Measurements from ENCODE around the gene ACOD1. TPM values are rescaled to one million over a fixed set of nuclear protein-coding genes. Genes with fewer than 3 reads are reported as not detected.

The ACOD1 gene
- total and polyA plus RNA-seq, 2 of the 13 experiments (the other 11 are each of a cell fraction or from before 2014, with no cell fraction given) = not detected

- no peaks in the 10 kb centered on the region; a peak in 2 of 5 replicates for H3K27me3 ChIP-seq (ENCODE audit: control insufficient read depth in 1 of 2, insufficient read depth in 2 of 2, low read length in 2 of 2)
- TF ChIP-seq PCBP2 (optimal IDR thresholded peaks at IDR 0.05; ENCODE audit: low read depth, low read length, poor library complexity, severe bottlenecking) = no peak
- TF ChIP-seq FOSL1 (CRISPR knock-in tag; IDR thresholded peaks at IDR 0.05; ENCODE audit: borderline replicate concordance) = no peak
- no peak for TF ChIP-seq GATAD1 (CRISPR knock-in tag; IDR thresholded peaks at IDR 0.05)
- no peak for TF ChIP-seq ZBTB1 (CRISPR knock-in tag; IDR thresholded peaks at IDR 0.05; ENCODE audit: borderline replicate concordance)
- TF ChIP-seq CCAR2 (optimal IDR thresholded peaks at IDR 0.05; ENCODE audit: low read depth, low read length) = no peak
- TF ChIP-seq FOXJ3 (CRISPR knock-in tag; IDR thresholded peaks at IDR 0.05; ENCODE audit: borderline replicate concordance) = no peak
- WGBS (ENCODE audit: low lambda C conversion rate) = 98% methylated on average over 3 of the region's 3 CpGs
- no peaks in the 10 kb centered on the region for H3K79me2 ChIP-seq (ENCODE audit: insufficient read depth, low read length)
- ChIA-PET CTCF (ENCODE audit: low intra/inter-chr PET ratio, low total read pairs) (no interaction called here), POLR2A (no interaction called here)
- intact Hi-C loops (cut with micrococcal nuclease; ENCODE audit: unreplicated experiment) (no loop called here), in situ Hi-C loops (cut with HindIII; ENCODE audit: extremely low pct_ligation_motif_present, low pct_unique_long_range_greater_than_20kb) (no loop called here)
- H3K9ac ChIP-seq (ENCODE audit: insufficient read depth, low read depth, low read length) = no peak overlapping the region
- DNase-seq (ENCODE audit: low spot score) (no peak), FAIRE-seq (no peak), ATAC-seq (no peak)
- H3K4me2 ChIP-seq (ENCODE audit: low read depth, low read length) = no peak overlapping the region
- peaks cover 0 to 8% of the 10 kb centered on the region in 2 experiments; a peak in 3 of 5 replicates for H3K36me3 ChIP-seq (replicated peaks in 1 of 2; ENCODE audit: control insufficient read depth in 1 of 2, insufficient read depth in 2 of 2, low read length in 2 of 2)
- H3K27ac ChIP-seq (ENCODE audit: extremely low read length, insufficient read depth, low read length) = no peak overlapping the region
- H4K20me1 ChIP-seq (ENCODE audit: insufficient read depth, low read length) = no peaks in the 10 kb centered on the region
- H3K9me3 ChIP-seq (ENCODE audit: low read length) = no peaks in the 10 kb centered on the region
- H2AFZ ChIP-seq (ENCODE audit: low read length) = no peak overlapping the region
- BruUV-seq (replicated peaks) = no TSS peak
- H3K4me3 ChIP-seq (replicated peaks in 1 of 3; ENCODE audit: insufficient read depth in 1 of 3, low read depth in 2 of 3, low read length in 3 of 3) = no peak overlapping the region
- peaks cover 23% of the 10 kb centered on the region for H3K4me1 ChIP-seq (ENCODE audit: insufficient read depth, low read length)
Measured at GRCh38 chr13:76994281-76994680, 46.0 kb downstream of the ACOD1 start.

DNA sequence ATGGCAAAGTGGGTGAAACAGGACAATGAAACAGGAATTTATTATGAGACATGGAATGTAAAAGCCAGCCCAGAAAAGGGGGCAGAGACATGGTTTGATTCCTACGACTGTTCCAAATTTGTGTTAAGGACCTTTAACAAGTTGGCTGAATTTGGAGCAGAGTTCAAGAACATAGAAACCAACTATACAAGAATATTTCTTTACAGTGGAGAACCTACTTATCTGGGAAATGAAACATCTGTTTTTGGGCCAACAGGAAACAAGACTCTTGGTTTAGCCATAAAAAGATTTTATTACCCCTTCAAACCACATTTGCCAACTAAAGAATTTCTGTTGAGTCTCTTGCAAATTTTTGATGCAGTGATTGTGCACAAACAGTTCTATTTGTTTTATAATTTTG lies 52.2 kb downstream of the ACOD1 start:
- ATAC-seq (no peak), DNase-seq (ENCODE audit: low spot score) (no peak), FAIRE-seq (no peak)
- Histone ChIP-seq H3K79me2 (ENCODE audit: insufficient read depth, low read length) (no peaks in the 10 kb centered on the region), H3K4me2 (ENCODE audit: low read depth, low read length) (no peak overlapping the region), H3K4me3 (replicated peaks in 1 of 3; ENCODE audit: insufficient read depth in 1 of 3, low read depth in 2 of 3, low read length in 3 of 3) (no peak overlapping the region), H3K4me1 (ENCODE audit: insufficient read depth, low read length) (no peaks in the 10 kb centered on the region), H2AFZ (ENCODE audit: low read length) (no peak overlapping the region), H3K9me3 (ENCODE audit: low read length) (no peaks in the 10 kb centered on the region), H4K20me1 (ENCODE audit: insufficient read depth, low read length) (no peaks in the 10 kb centered on the region), H3K27me3 (ENCODE audit: control insufficient read depth in 1 of 2, insufficient read depth in 2 of 2, low read length in 2 of 2) (no peaks in the 10 kb centered on the region), H3K27ac (ENCODE audit: extremely low read length, insufficient read depth, low read length) (no peak overlapping the region), H3K9ac (ENCODE audit: insufficient read depth, low read depth, low read length) (no peak overlapping the region), H3K36me3 (replicated peaks in 1 of 2; ENCODE audit: control insufficient read depth in 1 of 2, insufficient read depth in 2 of 2, low read length in 2 of 2) (peaks cover 3 to 19% of the 10 kb centered on the region in 2 experiments)
- CTCF ChIA-PET (ENCODE audit: low intra/inter-chr PET ratio, low total read pairs) = no interaction called here
- intact Hi-C loops (cut with micrococcal nuclease; ENCODE audit: unreplicated experiment) (no loop called here), in situ Hi-C loops (cut with HindIII; ENCODE audit: extremely low pct_ligation_motif_present, low pct_unique_long_range_greater_than_20kb) (no loop called here)
- BruUV-seq (replicated peaks) = no TSS peak
- WGBS (ENCODE audit: low lambda C conversion rate) = 100% methylated on average over 1 of the region's 1 CpG
- POLR2A ChIA-PET = no interaction called here
- TF ChIP-seq, protein P1, sequence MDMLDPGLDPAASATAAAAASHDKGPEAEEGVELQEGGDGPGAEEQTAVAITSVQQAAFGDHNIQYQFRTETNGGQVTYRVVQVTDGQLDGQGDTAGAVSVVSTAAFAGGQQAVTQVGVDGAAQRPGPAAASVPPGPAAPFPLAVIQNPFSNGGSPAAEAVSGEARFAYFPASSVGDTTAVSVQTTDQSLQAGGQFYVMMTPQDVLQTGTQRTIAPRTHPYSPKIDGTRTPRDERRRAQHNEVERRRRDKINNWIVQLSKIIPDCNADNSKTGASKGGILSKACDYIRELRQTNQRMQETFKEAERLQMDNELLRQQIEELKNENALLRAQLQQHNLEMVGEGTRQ (IDR thresholded peaks at IDR 0.05; ENCODE audit: low read depth, low read length) = no peak
- TF ChIP-seq, protein P1 (CRISPR knock-in tag; IDR thresholded peaks at IDR 0.05; ENCODE audit: borderline replicate concordance) = no peak
- TF ChIP-seq, protein P2, sequence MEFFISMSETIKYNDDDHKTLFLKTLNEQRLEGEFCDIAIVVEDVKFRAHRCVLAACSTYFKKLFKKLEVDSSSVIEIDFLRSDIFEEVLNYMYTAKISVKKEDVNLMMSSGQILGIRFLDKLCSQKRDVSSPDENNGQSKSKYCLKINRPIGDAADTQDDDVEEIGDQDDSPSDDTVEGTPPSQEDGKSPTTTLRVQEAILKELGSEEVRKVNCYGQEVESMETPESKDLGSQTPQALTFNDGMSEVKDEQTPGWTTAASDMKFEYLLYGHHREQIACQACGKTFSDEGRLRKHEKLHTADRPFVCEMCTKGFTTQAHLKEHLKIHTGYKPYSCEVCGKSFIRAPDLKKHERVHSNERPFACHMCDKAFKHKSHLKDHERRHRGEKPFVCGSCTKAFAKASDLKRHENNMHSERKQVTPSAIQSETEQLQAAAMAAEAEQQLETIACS (CRISPR knock-in tag; IDR thresholded peaks at IDR 0.05) = no peak
